Astrocyte (in vitro differentiated cells and primary cell): ENCODE measurements around the gene LMF1. TPM values are rescaled to one million over a fixed set of nuclear protein-coding genes. Genes with fewer than 3 reads are reported as not detected.

Source experiments
- DNase-seq: peaks from one replicate; pipeline ENCODE4 v3.0.0-alpha.2; 2010; ENCODE audit warnings: low read depth
- FAIRE-seq: peaks from 2 replicates; lab custom pipeline; 2011; peaks lifted over from hg19 to GRCh38; lab: Jason Lieb, UNC
- H2AFZ ChIP-seq: 2 replicates; pipeline ENCODE4 v1.6.0; 2012; ENCODE audit warnings: low read depth, low read length, inconsistent platforms
- H3K27ac ChIP-seq: 2 replicates; pipeline ENCODE4 v1.5.1; 2011; ENCODE audit warnings: low read depth, low read length, inconsistent platforms
- H3K27me3 ChIP-seq: 2 replicates; pipeline ENCODE4 v1.6.0; 2011; ENCODE audit warnings: low read length, inconsistent platforms; ENCODE audit not compliant: insufficient read depth
- H3K36me3 ChIP-seq: 2 replicates; pipeline ENCODE4 v1.5.1; 2011; ENCODE audit warnings: low read length, inconsistent platforms; ENCODE audit not compliant: insufficient read depth
- H3K4me1 ChIP-seq: 2 replicates; pipeline ENCODE4 v1.5.1; 2011; ENCODE audit warnings: low read length, inconsistent platforms; ENCODE audit not compliant: insufficient read depth
- H3K4me2 ChIP-seq: 2 replicates; pipeline ENCODE4 v1.6.0; 2012; ENCODE audit warnings: low read length, inconsistent platforms
- H3K4me3 ChIP-seq: 2 replicates; pipeline ENCODE4 v1.5.1; 2011; ENCODE audit warnings: low read depth, mild to moderate bottlenecking, low read length, inconsistent platforms; ENCODE audit not compliant: insufficient read depth
- H3K79me2 ChIP-seq: 2 replicates; pipeline ENCODE4 v1.6.0; 2012; ENCODE audit warnings: mild to moderate bottlenecking, low read length, inconsistent platforms; ENCODE audit not compliant: insufficient read depth
- H3K9ac ChIP-seq: 2 replicates; pipeline ENCODE4 v1.6.0; 2012; ENCODE audit warnings: mild to moderate bottlenecking, low read length, inconsistent platforms
- H3K9me3 ChIP-seq: 2 replicates; pipeline ENCODE4 v1.5.1; 2012; ENCODE audit warnings: low read depth, mild to moderate bottlenecking, low read length, inconsistent platforms; ENCODE audit not compliant: insufficient read depth
- H4K20me1 ChIP-seq: 2 replicates; pipeline ENCODE4 v1.6.0; 2012; ENCODE audit warnings: low read length, inconsistent platforms; ENCODE audit not compliant: insufficient read depth
- H3K27ac Mint-ChIP-seq: one replicate; pipeline ENCODE4 v1.8.0; 2021; ENCODE audit warnings: mild to moderate bottlenecking, mixed read lengths; ENCODE audit not compliant: unreplicated experiment
- H3K27me3 Mint-ChIP-seq: one replicate; pipeline ENCODE4 v1.8.0; 2021; ENCODE audit warnings: low read depth, mixed read lengths; ENCODE audit not compliant: unreplicated experiment
- H3K36me3 Mint-ChIP-seq: one replicate; pipeline ENCODE4 v1.8.0; 2021; ENCODE audit warnings: low read depth, mixed read lengths; ENCODE audit not compliant: unreplicated experiment
- H3K4me1 Mint-ChIP-seq: one replicate; pipeline ENCODE4 v1.8.0; 2021; ENCODE audit warnings: low read depth, mixed read lengths; ENCODE audit not compliant: unreplicated experiment
- H3K4me3 Mint-ChIP-seq: one replicate; pipeline ENCODE4 v1.8.0; 2021; ENCODE audit warnings: mild to moderate bottlenecking, moderate library complexity, mixed read lengths; ENCODE audit not compliant: unreplicated experiment
- H3K9me3 Mint-ChIP-seq: one replicate; pipeline ENCODE4 v1.8.0; 2021; ENCODE audit warnings: mild to moderate bottlenecking, mixed read lengths; ENCODE audit not compliant: unreplicated experiment
- CTCF ChIP-seq: IDR thresholded peaks from 2 replicates; pipeline ENCODE4 v1.5.1; 2011; ENCODE audit warnings: low read depth, mild to moderate bottlenecking, inconsistent platforms, low read length, moderate library complexity; ENCODE audit not compliant: insufficient read depth
- EZH2 ChIP-seq: IDR thresholded peaks from 2 replicates; pipeline ENCODE4 v1.6.1; 2012; ENCODE audit warnings: mild to moderate bottlenecking, low read length, inconsistent platforms; ENCODE audit not compliant: insufficient read depth
- total RNA-seq: library from RNA; stranded (reverse); gene quantifications from 2 replicates; pipeline ENCODE4 v1.2.1, GENCODE V29; 2021

The LMF1 gene
- total RNA-seq, 1 donor from 2014 or later: 12.6 TPM

GRCh38 chr16:986925-987582 is 16.3 kb upstream of the LMF1 start:
- Mint-ChIP-seq H3K27ac (no peak overlapping the region), H3K4me3 (no peak overlapping the region), H3K4me1 (no peaks in the 10 kb centered on the region), H3K9me3 (no peaks in the 10 kb centered on the region), H3K27me3 (peaks cover 28% of the 10 kb centered on the region), H3K36me3 (no peaks in the 10 kb centered on the region)
- Histone ChIP-seq H2AFZ (no peak overlapping the region), H3K27ac (no peak overlapping the region), H3K27me3 (peaks cover 63% of the 10 kb centered on the region), H3K4me1 (no peaks in the 10 kb centered on the region), H3K4me3 (no peak overlapping the region), H3K9ac (no peak overlapping the region), H3K79me2 (no peaks in the 10 kb centered on the region), H3K4me2 (no peak overlapping the region), H3K9me3 (no peaks in the 10 kb centered on the region), H3K36me3 (no peaks in the 10 kb centered on the region), H4K20me1 (peaks cover 6% of the 10 kb centered on the region)
- peak; percentile 61 for TF ChIP-seq EZH2
- no peak for TF ChIP-seq CTCF
- no peak for DNase-seq
- FAIRE-seq: no peak

- no peaks in the 10 kb centered on the region for H3K9me3 Mint-ChIP-seq
- no peaks in the 10 kb centered on the region for H3K36me3 ChIP-seq
Observed at GRCh38 chr16:986411-986810, 15.6 kb upstream of the LMF1 start.

More at GRCh38 chr16:986411-986810, 15.6 kb upstream of the LMF1 start:
- Mint-ChIP-seq H3K4me1 (no peaks in the 10 kb centered on the region), H3K36me3 (no peaks in the 10 kb centered on the region), H3K27me3 (peaks cover 25% of the 10 kb centered on the region), H3K4me3 (no peak overlapping the region), H3K27ac (no peak overlapping the region)
- Histone ChIP-seq H3K9me3 (no peaks in the 10 kb centered on the region), H3K27ac (no peak overlapping the region), H3K4me1 (no peaks in the 10 kb centered on the region), H3K4me2 (no peak overlapping the region), H3K79me2 (no peaks in the 10 kb centered on the region), H2AFZ (no peak overlapping the region), H4K20me1 (peaks cover 6% of the 10 kb centered on the region), H3K9ac (no peak overlapping the region), H3K27me3 (peaks cover 60% of the 10 kb centered on the region), H3K4me3 (no peak overlapping the region)
- DNase-seq (no peak), FAIRE-seq (no peak)
- TF ChIP-seq EZH2 (no peak), CTCF (no peak)
